ENCODE results near the gene RNF150. TPM values are rescaled to one million over a fixed set of nuclear protein-coding genes. Genes with fewer than 3 reads are reported as not detected.

The RNF150 gene
- total and polyA plus RNA-seq, 2 of the 4 experiments (the other 2 are of a cell fraction), result 6.2 to 18.1 TPM

- Histone ChIP-seq H2AK9ac (replicated peaks; ENCODE audit: low read depth, low read length, poor library complexity) (no peak overlapping the region), H3K4me1 (ENCODE audit: control insufficient read depth, insufficient read depth, low read length) (peaks cover 5% of the 10 kb centered on the region), H2AFZ (replicated peaks; ENCODE audit: low read length, poor library complexity) (no peak overlapping the region), H3K14ac (replicated peaks; ENCODE audit: low read depth, low read length) (no peak overlapping the region), H4K91ac (ENCODE audit: insufficient read depth, low read depth, low read length) (no peak overlapping the region), H3K4me2 (ENCODE audit: low read depth, low read length) (no peak overlapping the region), H2BK20ac (ENCODE audit: low read depth, low read length) (no peak overlapping the region), H4K5ac (ENCODE audit: low read depth, low read length) (no peak overlapping the region), H2BK120ac (ENCODE audit: low read depth, low read length) (no peak overlapping the region), H3K9me3 (ENCODE audit: control insufficient read depth, insufficient read depth, low read length) (no peaks in the 10 kb centered on the region), H3K18ac (ENCODE audit: low read depth, low read length) (no peak overlapping the region), H4K20me1 (ENCODE audit: insufficient read depth, low read length) (no peaks in the 10 kb centered on the region), H2BK15ac (ENCODE audit: low read depth, low read length) (no peak overlapping the region), H3K36me3 (ENCODE audit: control insufficient read depth, insufficient read depth, low read length) (no peaks in the 10 kb centered on the region), H3K27me3 (ENCODE audit: control insufficient read depth, insufficient read depth, low read length) (no peaks in the 10 kb centered on the region), H4K8ac (ENCODE audit: low read depth in 2 of 2, low read length in 2 of 2) (no peak overlapping the region; a peak in 2 of 4 replicates), H3K4ac (ENCODE audit: low read depth, low read length) (no peak overlapping the region), H3K4me3 (ENCODE audit: insufficient read depth, low read depth, low read length) (no peak overlapping the region), H3K27ac (ENCODE audit: insufficient read depth, low read length) (no peak overlapping the region), H3K9me1 (ENCODE audit: insufficient read depth, low read length) (no peaks in the 10 kb centered on the region; the same call in none of the 2 replicates), H3K23ac (ENCODE audit: low read depth, low read length) (no peak overlapping the region), H2AK5ac (ENCODE audit: low read depth, low read length) (no peak overlapping the region), H2BK5ac (ENCODE audit: low read depth, low read length, poor library complexity, severe bottlenecking) (no peak overlapping the region), H3K9ac (ENCODE audit: low read depth, low read length) (no peak overlapping the region; the same call in 1 of the 2 replicates), H3K56ac (ENCODE audit: extremely low read depth, insufficient read depth, low read length) (no peak overlapping the region), H3K79me1 (ENCODE audit: low read depth in 1 of 2, low read length in 2 of 2) (no peaks in the 10 kb centered on the region)
- dilution Hi-C loops (cut with HindIII; ENCODE audit: low sequenced_read_pairs, unreplicated experiment), result no loop called here
- ChIA-PET POLR2A (ENCODE audit: unreplicated experiment) (interaction anchor here (0.6 kb wide), 1 partner anchor 12 kb away, joined by 4 read pairs; no protein-coding TSS in a partner anchor), CTCF (interaction anchor here (0.7 kb wide), 1 partner anchor 26 kb away, joined by 3 read pairs; no protein-coding TSS in a partner anchor)
- WGBS, 2 experiments (ENCODE audit: extremely low coverage in 2 of 2, insufficient read length in 1 of 2), result 36% methylated on average over 2 of the region's 6 CpGs; no CpG with 5 or more reads in 1 of the 2 experiments
- in situ Hi-C loops (cut with MboI; ENCODE audit: low sequenced_read_pairs), result no loop called here
- no TSS peak for BruUV-seq (replicated peaks)
- DNase-seq (peak; percentile 80), ATAC-seq (ENCODE audit: low read depth) (peak; percentile 76)
- no peak for TF ChIP-seq POLR2A (IDR thresholded peaks at IDR 0.05; ENCODE audit: low read depth, low read length)
- peak; percentile 16; the same call in 1 of the 2 replicates for TF ChIP-seq FOS (IDR thresholded peaks at IDR 0.05; ENCODE audit: low read depth, low read length)
- intact Hi-C loops (cut with micrococcal nuclease), result no loop called here
Observed at GRCh38 chr4:140937866-140938265, 195.4 kb downstream of the RNF150 start.
